GM18907 (cell line): Measurements from ENCODE around the gene PTGS1.
A peak's percentile ranks its signal among the peaks of the same experiment; 100 is the strongest.

ENCODE experiments used
- ATAC-seq: cut with Tn5 transposase; IDR thresholded peaks from one replicate; pipeline ENCODE4 v1.9.1; 2021; ENCODE audit warnings: mild to moderate bottlenecking, moderate library complexity; ENCODE audit not compliant: unreplicated experiment

Gene PTGS1

GRCh38 chr9:122372856-122373845, 2.3 kb downstream of the PTGS1 start:
- ATAC-seq = no peak

- no peak for ATAC-seq
These were observed 4.1 kb downstream of the PTGS1 start for GRCh38 chr9:122374885-122375420.

- no peak for ATAC-seq
These were observed 6.0 kb downstream of the PTGS1 start for GRCh38 chr9:122376796-122377195.

- no peak for ATAC-seq
These were observed 6.7 kb downstream of the PTGS1 start for GRCh38 chr9:122377241-122378164.

- no peak for ATAC-seq
These were observed 7.4 kb downstream of the PTGS1 start for GRCh38 chr9:122378236-122378635.

- ATAC-seq = no peak
These were observed 8.5 kb downstream of the PTGS1 start for GRCh38 chr9:122379340-122379739.

GRCh38 chr9:122380293-122380692, 9.5 kb downstream of the PTGS1 start:
- no peak for ATAC-seq

GRCh38 chr9:122381206-122381950, 10.6 kb downstream of the PTGS1 start:
- no peak for ATAC-seq

- ATAC-seq = no peak
These were observed 12.4 kb downstream of the PTGS1 start for GRCh38 chr9:122382901-122383850.

GRCh38 chr9:122383992-122384461, 13.2 kb downstream of the PTGS1 start:
- peak; percentile 60 for ATAC-seq

GRCh38 chr9:122386311-122386872, 15.6 kb downstream of the PTGS1 start:
- no peak for ATAC-seq

GRCh38 chr9:122387536-122387935, 16.7 kb downstream of the PTGS1 start:
- no peak for ATAC-seq

- no peak for ATAC-seq
These were observed 18.4 kb downstream of the PTGS1 start for GRCh38 chr9:122389195-122389594.

- ATAC-seq = peak; percentile 74
These were observed 19.1 kb downstream of the PTGS1 start for GRCh38 chr9:122389799-122390481.

- ATAC-seq = no peak
These were observed 21.5 kb downstream of the PTGS1 start for GRCh38 chr9:122392284-122392683.

GRCh38 chr9:122392714-122393113, 21.9 kb downstream of the PTGS1 start:
- no peak for ATAC-seq

- no peak for ATAC-seq
These were observed 22.6 kb downstream of the PTGS1 start for GRCh38 chr9:122393284-122393983.
